ENCODE results near the gene NMRK1. TPM values are rescaled to one million over a fixed set of nuclear protein-coding genes. Genes with fewer than 3 reads are reported as not detected.
A peak's percentile ranks its signal among the peaks of the same experiment; 100 is the strongest.

NMRK1 gene
- total RNA-seq, 1 donor = 21.4 TPM

GRCh38 chr9:75063556-75064305 lies 24.2 kb downstream of the NMRK1 start:
- Histone ChIP-seq H4K20me1 (ENCODE audit: insufficient read depth, low read length) (no peaks in the 10 kb centered on the region), H3K36me3 (ENCODE audit: insufficient read depth, low read length) (peaks cover 13% of the 10 kb centered on the region), H3K4me3 (ENCODE audit: insufficient read depth, low read length) (no peak overlapping the region), H3K9me3 (ENCODE audit: low read depth, low read length) (no peaks in the 10 kb centered on the region), H3K4me2 (ENCODE audit: insufficient read depth, low read length) (no peak overlapping the region), H3K27ac (ENCODE audit: low read depth, low read length) (no peak overlapping the region), H3K79me2 (ENCODE audit: insufficient read depth, low read length) (no peaks in the 10 kb centered on the region), H3K27me3 (ENCODE audit: insufficient read depth, low read length) (no peaks in the 10 kb centered on the region), H2AFZ (ENCODE audit: low read length) (no peak overlapping the region), H3K4me1 (ENCODE audit: insufficient read depth, low read length) (peaks cover 18% of the 10 kb centered on the region)
- DNase-seq (ENCODE audit: insufficient read length, low spot score, missing footprints) = no peak
- no peak for TF ChIP-seq CTCF (IDR thresholded peaks at IDR 0.05; ENCODE audit: extremely low read depth, low read depth, low read length)

GRCh38 chr9:75061169-75061568 lies 26.8 kb downstream of the NMRK1 start:
- Histone ChIP-seq H3K36me3 (ENCODE audit: insufficient read depth, low read length) (peaks cover 13% of the 10 kb centered on the region), H3K4me3 (ENCODE audit: insufficient read depth, low read length) (no peak overlapping the region), H2AFZ (ENCODE audit: low read length) (no peak overlapping the region), H3K27me3 (ENCODE audit: insufficient read depth, low read length) (no peaks in the 10 kb centered on the region), H3K27ac (ENCODE audit: low read depth, low read length) (no peak overlapping the region), H4K20me1 (ENCODE audit: insufficient read depth, low read length) (no peaks in the 10 kb centered on the region), H3K79me2 (ENCODE audit: insufficient read depth, low read length) (no peaks in the 10 kb centered on the region), H3K4me1 (ENCODE audit: insufficient read depth, low read length) (peaks cover 18% of the 10 kb centered on the region), H3K9me3 (ENCODE audit: low read depth, low read length) (no peaks in the 10 kb centered on the region), H3K4me2 (ENCODE audit: insufficient read depth, low read length) (no peak overlapping the region)
- DNase-seq (ENCODE audit: insufficient read length, low spot score, missing footprints) = no peak
- TF ChIP-seq CTCF (IDR thresholded peaks at IDR 0.05; ENCODE audit: extremely low read depth, low read depth, low read length) = no peak

- no peaks in the 10 kb centered on the region for H4K20me1 ChIP-seq (ENCODE audit: insufficient read depth, low read length)
- TF ChIP-seq CTCF (IDR thresholded peaks at IDR 0.05; ENCODE audit: extremely low read depth, low read depth, low read length) = no peak
- no peak overlapping the region for H3K27ac ChIP-seq (ENCODE audit: low read depth, low read length)
Observed at GRCh38 chr9:75054368-75055001, 33.5 kb downstream of the NMRK1 start.

GRCh38 chr9:75053869-75054268 lies 34.1 kb downstream of the NMRK1 start:
- no peaks in the 10 kb centered on the region for H3K36me3 ChIP-seq (ENCODE audit: insufficient read depth, low read length)
- no peaks in the 10 kb centered on the region for H4K20me1 ChIP-seq (ENCODE audit: insufficient read depth, low read length)
- no peak for DNase-seq (ENCODE audit: insufficient read length, low spot score, missing footprints)
- H3K27ac ChIP-seq (ENCODE audit: low read depth, low read length) = no peak overlapping the region
- no peaks in the 10 kb centered on the region for H3K4me1 ChIP-seq (ENCODE audit: insufficient read depth, low read length)
- H3K79me2 ChIP-seq (ENCODE audit: insufficient read depth, low read length) = no peaks in the 10 kb centered on the region
- no peak overlapping the region for H3K4me3 ChIP-seq (ENCODE audit: insufficient read depth, low read length)
- H3K9me3 ChIP-seq (ENCODE audit: low read depth, low read length) = no peaks in the 10 kb centered on the region
- H3K27me3 ChIP-seq (ENCODE audit: insufficient read depth, low read length) = no peaks in the 10 kb centered on the region
- no peak overlapping the region for H3K4me2 ChIP-seq (ENCODE audit: insufficient read depth, low read length)
- no peak overlapping the region for H2AFZ ChIP-seq (ENCODE audit: low read length)
- TF ChIP-seq CTCF (IDR thresholded peaks at IDR 0.05; ENCODE audit: extremely low read depth, low read depth, low read length) = no peak

More at GRCh38 chr9:75054368-75055001, 33.5 kb downstream of the NMRK1 start:
- Histone ChIP-seq H3K4me1 (ENCODE audit: insufficient read depth, low read length) (no peaks in the 10 kb centered on the region), H3K9me3 (ENCODE audit: low read depth, low read length) (no peaks in the 10 kb centered on the region), H3K79me2 (ENCODE audit: insufficient read depth, low read length) (no peaks in the 10 kb centered on the region), H3K4me2 (ENCODE audit: insufficient read depth, low read length) (no peak overlapping the region), H3K27me3 (ENCODE audit: insufficient read depth, low read length) (no peaks in the 10 kb centered on the region), H2AFZ (ENCODE audit: low read length) (no peak overlapping the region), H3K36me3 (ENCODE audit: insufficient read depth, low read length) (no peaks in the 10 kb centered on the region), H3K4me3 (ENCODE audit: insufficient read depth, low read length) (no peak overlapping the region)
- peak; percentile 44 for DNase-seq (ENCODE audit: insufficient read length, low spot score, missing footprints)

Measured in osteoblast (primary cell).